K562 (cell line): ENCODE results near the gene ME3. TPM values are rescaled to one million over a fixed set of nuclear protein-coding genes. Genes with fewer than 3 reads are reported as not detected.

Source experiments
- ATAC-seq: fragments of 200-7000 bp; cut with Tn5 transposase; 3 replicates; pipeline ENCODE4 v1.9.1; 2020; ENCODE audit warnings: moderate library complexity
- BruUV-seq: library from RNA; stranded (reverse); fragments of 400-500 nt; replicated peaks from 2 replicates; lab custom pipeline; 2021; lab: Mats Ljungman, UMichigan
- CTCF ChIA-PET: fragments of 300-600 bp; formaldehyde crosslinking; extraction: SDS; loops from one replicate; lab custom pipeline; 2021; ENCODE audit warnings: low intra/inter-chr PET ratio; lab: Yijun Ruan, JAX
- POLR2A ChIA-PET: fragments of 300-600, 350-650 bp; sonication (Branson Sonifier 250); formaldehyde crosslinking; extraction: SDS; loops from one replicate; lab custom pipeline; 2021; ENCODE audit warnings: antibody characterized with exemption, inconsistent platforms; lab: Yijun Ruan, JAX
- DNase-seq, 4 experiments: peaks; one replicate each; pipeline versions ENCODE4 v3.0.0 to v3.0.0-alpha.2; 2011 to 2018; ENCODE audit warnings: low spot score in 3 of 4, mixed read lengths in 3 of 4; ENCODE audit errors: extremely low read depth in 1 of 4
- FAIRE-seq: peaks from 2 replicates; lab custom pipeline; 2011; peaks lifted over from hg19 to GRCh38; lab: Jason Lieb, UNC
- H2AFZ ChIP-seq: 2 replicates; pipeline ENCODE4 v1.6.0; 2011; ENCODE audit warnings: low read depth, low read length, control low read depth, inconsistent platforms
- H3K27ac ChIP-seq: fragments of 200-600 bp; 3 replicates; pipeline ENCODE4 v1.8.0; 2011; ENCODE audit warnings: low read depth, mild to moderate bottlenecking, control low read depth, inconsistent platforms, low read length, moderate library complexity, mixed read lengths; ENCODE audit errors: extremely low read depth
- H3K27me3 ChIP-seq, 2 experiments: fragments of 300-600 bp in 1 of 2; 2 replicates in 1 of 2; 3 replicates in 1 of 2; pipeline versions ENCODE4 v1.6.0 to v1.8.0; 2011; ENCODE audit warnings: inconsistent platforms in 2 of 2, low read length in 2 of 2, mild to moderate bottlenecking in 1 of 2, mixed read lengths in 1 of 2, moderate library complexity in 1 of 2; ENCODE audit not compliant: control insufficient read depth in 2 of 2, insufficient read depth in 2 of 2
- H3K36me3 ChIP-seq: fragments of 300-600 bp; 3 replicates; pipeline ENCODE4 v1.8.0; 2011; ENCODE audit warnings: mild to moderate bottlenecking, low read length, inconsistent platforms; ENCODE audit not compliant: control insufficient read depth, insufficient read depth
- H3K4me1 ChIP-seq, 2 experiments: fragments of 200-600 bp in 1 of 2; replicated peaks in 1 of 2; 2 replicates in 1 of 2; 3 replicates in 1 of 2; pipeline versions ENCODE4 v1.5.1 to v1.8.0; 2011; ENCODE audit warnings: inconsistent platforms in 2 of 2, low read length in 2 of 2, mild to moderate bottlenecking in 1 of 2, mixed read lengths in 1 of 2, moderate library complexity in 1 of 2; ENCODE audit not compliant: control insufficient read depth in 2 of 2, insufficient read depth in 2 of 2
- H3K4me2 ChIP-seq: 2 replicates; pipeline ENCODE4 v1.6.1; 2011; ENCODE audit warnings: low read length, control low read depth, inconsistent platforms, mixed read lengths; ENCODE audit not compliant: insufficient read depth
- H3K4me3 ChIP-seq: fragments of 200-600 bp; sonication (generic), shearing (Covaris generic); 2 replicates; pipeline ENCODE4 v1.5.1; 2016; ENCODE audit warnings: control low read depth, inconsistent platforms
- H3K79me2 ChIP-seq: fragments of 200-600 bp; 3 replicates; pipeline ENCODE4 v1.8.0; 2011; ENCODE audit warnings: low read length, inconsistent platforms; ENCODE audit not compliant: control insufficient read depth, insufficient read depth
- H3K9ac ChIP-seq, 2 experiments: 2 replicates each; pipeline versions ENCODE4 v1.6.0 to v1.6.1; 2011; ENCODE audit warnings: low read depth in 2 of 2, low read length in 2 of 2, control low read depth in 1 of 2, inconsistent platforms in 1 of 2, mild to moderate bottlenecking in 1 of 2, mixed read lengths in 1 of 2; ENCODE audit not compliant: insufficient read depth in 1 of 2
- H3K9me1 ChIP-seq: one replicate; pipeline ENCODE4 v1.6.0; 2011; ENCODE audit warnings: inconsistent platforms, mild to moderate bottlenecking, low read length, moderate library complexity; ENCODE audit not compliant: control insufficient read depth, insufficient read depth
- H3K9me3 ChIP-seq: replicated peaks from 2 replicates; pipeline ENCODE4 v1.5.1; 2011; ENCODE audit warnings: low read depth, low read length, inconsistent platforms; ENCODE audit not compliant: control insufficient read depth, insufficient read depth
- H4K20me1 ChIP-seq: replicated peaks from 2 replicates; pipeline ENCODE4 v1.6.1; 2011; ENCODE audit warnings: low read length, inconsistent platforms, mixed read lengths; ENCODE audit not compliant: control insufficient read depth, insufficient read depth
- GABPB1 ChIP-seq: sonication (generic); formaldehyde crosslinking; IDR thresholded peaks from 2 replicates; pipeline ENCODE4 v1.8.0; 2022; ENCODE audit warnings: mild to moderate bottlenecking, missing genetic modification reagents
- KDM4B ChIP-seq, 2 experiments: fragments of 450-650 bp in 1 of 2; sonication (generic) in 1 of 2; IDR thresholded peaks; 2 replicates each; pipeline ENCODE4 v1.6.1; 2016 to 2017; ENCODE audit warnings: borderline replicate concordance in 2 of 2, antibody characterized with exemption in 1 of 2, low read depth in 1 of 2, mild to moderate bottlenecking in 1 of 2
- MLLT1 ChIP-seq, 2 experiments: fragments of 450-650 bp; IDR thresholded peaks; 2 replicates each; pipeline ENCODE4 v1.6.1; 2016
- SMAD3 ChIP-seq: fragments of 450-650 bp; formaldehyde crosslinking; conservative IDR thresholded peaks from 2 replicates; pipeline ENCODE4 v1.4.0; 2020; ENCODE audit warnings: mild to moderate bottlenecking
- TEAD2 ChIP-seq: fragments of 450-650 bp; IDR thresholded peaks from 2 replicates; pipeline ENCODE4 v1.6.1; 2016; ENCODE audit warnings: missing genetic modification characterization, control low read depth, missing compliant biosample characterization
- TSHZ1 ChIP-seq: fragments of 250-450 bp; sonication (Bioruptor Pico); IDR thresholded peaks from 2 replicates; pipeline ENCODE4 v1.4.0; 2020; ENCODE audit warnings: mild to moderate bottlenecking, moderate library complexity
- ZBTB12 ChIP-seq: fragments of 250-450 bp; sonication (Bioruptor Pico); IDR thresholded peaks from 2 replicates; pipeline ENCODE4 v1.4.0; 2020
- ZNF253 ChIP-seq: fragments of 250-450 bp; sonication (Bioruptor Pico); conservative IDR thresholded peaks from 2 replicates; pipeline ENCODE4 v1.6.1; 2021; ENCODE audit warnings: mild to moderate bottlenecking
- ZNF449 ChIP-seq: fragments of 250-450 bp; sonication (Bioruptor Pico); IDR thresholded peaks from 2 replicates; pipeline ENCODE4 v1.8.0; 2022; ENCODE audit warnings: moderate library complexity, mild to moderate bottlenecking, inconsistent platforms
- ZNF717 ChIP-seq: fragments of 250-450 bp; sonication (Bioruptor Pico); IDR thresholded peaks from 2 replicates; pipeline ENCODE4 v1.5.0; 2021
- WGBS: fragments of 100-300 bp; shearing (Covaris generic); methylation state at CpG from one replicate; pipeline ENCODE4 v1.1.6; 2016; ENCODE audit warnings: low coverage, mixed read lengths; ENCODE audit not compliant: insufficient coverage; ENCODE audit errors: missing lambda C conversion rate; 5-methylcytosine and 5-hydroxymethylcytosine counted together
- in situ Hi-C: fragments of 300-500 bp; cut with MboI; formaldehyde crosslinking; loops from 4 replicates; pipeline ENCODE4 v1.15.0; 2018; ENCODE audit warnings: inconsistent platforms, mixed read lengths
- intact Hi-C: fragments of 100-400 bp; cut with micrococcal nuclease; formaldehyde crosslinking; loops from 2 replicates; pipeline ENCODE4 v1.14.2; 2022
- polyA plus RNA-seq, 8 experiments: library from polyadenylated mRNA; depleted of rRNA in 4 of 8; stranded (reverse) in 5 of 8; unstranded in 3 of 8; fragments of >200 nt; fragmentation: Nextera tagmentation in 2 of 8; fragmentation: Illumina TruSeq in 1 of 8; extraction: Ambion mirVana in 2 of 8; extraction: Trizol in 1 of 8; gene quantifications; 2 replicates each; pipeline versions ENCODE4 v1.2.1 to v1.2.3, GENCODE V29; 2011 to 2014; ENCODE audit warnings: inconsistent platforms in 1 of 8, missing spikeins in 1 of 8
- total RNA-seq, 7 experiments: library from RNA; depleted of rRNA in 6 of 7; stranded (reverse); fragments of >200 nt in 6 of 7; fragmentation: Illumina TruSeq in 2 of 7; extraction: Trizol in 2 of 7; gene quantifications; 2 replicates each; pipeline versions ENCODE4 v1.2.1 to v1.2.3, GENCODE V29; 2011 to 2021; ENCODE audit warnings: low replicate concordance in 1 of 7

The ME3 gene
- total and polyA plus RNA-seq, 9 of the 15 experiments (the other 6 are each of a cell fraction or from before 2014, with no cell fraction given): not detected

GRCh38 chr11:86422371-86422770 lies 250.0 kb downstream of the ME3 start:
- H3K9me3 ChIP-seq: no peaks in the 10 kb centered on the region

More at GRCh38 chr11:86422371-86422770, 250.0 kb downstream of the ME3 start:
- no peak for ATAC-seq
- H3K4me1 ChIP-seq: peaks cover 0 to 12% of the 10 kb centered on the region in 2 experiments; a peak in 3 of 5 replicates
- H3K9ac ChIP-seq: no peak overlapping the region
- no peak overlapping the region for H2AFZ ChIP-seq
- no peak for DNase-seq
- H3K27me3 ChIP-seq: peaks cover 0 to 8% of the 10 kb centered on the region in 2 experiments; a peak in 1 of 5 replicates
- ChIA-PET CTCF (no interaction called here), POLR2A (no interaction called here)
- no peak overlapping the region for H3K4me3 ChIP-seq
- no peaks in the 10 kb centered on the region for H4K20me1 ChIP-seq
- no TSS peak for BruUV-seq
- H3K4me2 ChIP-seq: no peak overlapping the region
- H3K27ac ChIP-seq: no peak overlapping the region
- TF ChIP-seq TSHZ1 (CRISPR knock-in tag): no peak
- no peak for TF ChIP-seq ZNF253 (CRISPR knock-in tag)
- no peak for TF ChIP-seq GABPB1 (CRISPR knock-in tag)
- no peak for TF ChIP-seq SMAD3 (CRISPR knock-in tag)
- TF ChIP-seq MLLT1 (IDR thresholded peaks at IDR 0.05): no peak
- no peak for TF ChIP-seq ZNF449
- TF ChIP-seq KDM4B (IDR thresholded peaks at IDR 0.05; ENCODE audit: borderline replicate concordance in 2 of 2, low read depth in 1 of 2): no peak
- TF ChIP-seq ZNF717 (CRISPR knock-in tag): no peak
- TF ChIP-seq ZBTB12: no peak
- no peak for TF ChIP-seq TEAD2 (tag)
- intact Hi-C loops: no loop called here
- H3K79me2 ChIP-seq: no peaks in the 10 kb centered on the region
- H3K9me1 ChIP-seq: no peaks in the 10 kb centered on the region
- no peaks in the 10 kb centered on the region for H3K36me3 ChIP-seq
- WGBS: 39% methylated on average over 12 of the region's 12 CpGs
- in situ Hi-C loops: no loop called here
- FAIRE-seq: no peak
